ENCODE data around the gene AUNIP. TPM values are rescaled to one million over a fixed set of nuclear protein-coding genes. Genes with fewer than 3 reads are reported as not detected.

The AUNIP gene
- total and polyA plus RNA-seq, 2 of the 8 experiments (the other 6 are each of a cell fraction or from before 2014, with no cell fraction given), result 18.6 to 23.2 TPM

DNA sequence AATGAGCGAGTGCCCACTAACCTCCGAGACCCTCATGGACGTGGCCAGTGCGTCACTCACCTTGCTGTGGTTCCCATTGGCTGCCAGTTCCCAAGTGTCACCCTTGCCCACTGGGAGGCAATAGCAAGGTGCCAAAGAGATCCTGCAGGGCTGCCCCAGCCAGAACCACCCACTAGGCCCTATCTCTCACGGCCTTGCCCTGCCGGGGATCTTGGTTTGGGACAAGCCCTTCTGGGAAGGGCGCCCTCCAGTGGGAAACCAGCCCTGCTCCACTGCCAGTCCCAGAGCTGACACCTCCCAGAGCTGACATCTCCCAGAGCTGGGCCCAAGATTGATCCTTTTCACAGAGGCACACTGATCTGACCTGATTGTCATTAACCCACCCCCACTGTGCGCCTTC lies 61.3 kb downstream of the AUNIP start (continued):
- TF ChIP-seq, protein P1, sequence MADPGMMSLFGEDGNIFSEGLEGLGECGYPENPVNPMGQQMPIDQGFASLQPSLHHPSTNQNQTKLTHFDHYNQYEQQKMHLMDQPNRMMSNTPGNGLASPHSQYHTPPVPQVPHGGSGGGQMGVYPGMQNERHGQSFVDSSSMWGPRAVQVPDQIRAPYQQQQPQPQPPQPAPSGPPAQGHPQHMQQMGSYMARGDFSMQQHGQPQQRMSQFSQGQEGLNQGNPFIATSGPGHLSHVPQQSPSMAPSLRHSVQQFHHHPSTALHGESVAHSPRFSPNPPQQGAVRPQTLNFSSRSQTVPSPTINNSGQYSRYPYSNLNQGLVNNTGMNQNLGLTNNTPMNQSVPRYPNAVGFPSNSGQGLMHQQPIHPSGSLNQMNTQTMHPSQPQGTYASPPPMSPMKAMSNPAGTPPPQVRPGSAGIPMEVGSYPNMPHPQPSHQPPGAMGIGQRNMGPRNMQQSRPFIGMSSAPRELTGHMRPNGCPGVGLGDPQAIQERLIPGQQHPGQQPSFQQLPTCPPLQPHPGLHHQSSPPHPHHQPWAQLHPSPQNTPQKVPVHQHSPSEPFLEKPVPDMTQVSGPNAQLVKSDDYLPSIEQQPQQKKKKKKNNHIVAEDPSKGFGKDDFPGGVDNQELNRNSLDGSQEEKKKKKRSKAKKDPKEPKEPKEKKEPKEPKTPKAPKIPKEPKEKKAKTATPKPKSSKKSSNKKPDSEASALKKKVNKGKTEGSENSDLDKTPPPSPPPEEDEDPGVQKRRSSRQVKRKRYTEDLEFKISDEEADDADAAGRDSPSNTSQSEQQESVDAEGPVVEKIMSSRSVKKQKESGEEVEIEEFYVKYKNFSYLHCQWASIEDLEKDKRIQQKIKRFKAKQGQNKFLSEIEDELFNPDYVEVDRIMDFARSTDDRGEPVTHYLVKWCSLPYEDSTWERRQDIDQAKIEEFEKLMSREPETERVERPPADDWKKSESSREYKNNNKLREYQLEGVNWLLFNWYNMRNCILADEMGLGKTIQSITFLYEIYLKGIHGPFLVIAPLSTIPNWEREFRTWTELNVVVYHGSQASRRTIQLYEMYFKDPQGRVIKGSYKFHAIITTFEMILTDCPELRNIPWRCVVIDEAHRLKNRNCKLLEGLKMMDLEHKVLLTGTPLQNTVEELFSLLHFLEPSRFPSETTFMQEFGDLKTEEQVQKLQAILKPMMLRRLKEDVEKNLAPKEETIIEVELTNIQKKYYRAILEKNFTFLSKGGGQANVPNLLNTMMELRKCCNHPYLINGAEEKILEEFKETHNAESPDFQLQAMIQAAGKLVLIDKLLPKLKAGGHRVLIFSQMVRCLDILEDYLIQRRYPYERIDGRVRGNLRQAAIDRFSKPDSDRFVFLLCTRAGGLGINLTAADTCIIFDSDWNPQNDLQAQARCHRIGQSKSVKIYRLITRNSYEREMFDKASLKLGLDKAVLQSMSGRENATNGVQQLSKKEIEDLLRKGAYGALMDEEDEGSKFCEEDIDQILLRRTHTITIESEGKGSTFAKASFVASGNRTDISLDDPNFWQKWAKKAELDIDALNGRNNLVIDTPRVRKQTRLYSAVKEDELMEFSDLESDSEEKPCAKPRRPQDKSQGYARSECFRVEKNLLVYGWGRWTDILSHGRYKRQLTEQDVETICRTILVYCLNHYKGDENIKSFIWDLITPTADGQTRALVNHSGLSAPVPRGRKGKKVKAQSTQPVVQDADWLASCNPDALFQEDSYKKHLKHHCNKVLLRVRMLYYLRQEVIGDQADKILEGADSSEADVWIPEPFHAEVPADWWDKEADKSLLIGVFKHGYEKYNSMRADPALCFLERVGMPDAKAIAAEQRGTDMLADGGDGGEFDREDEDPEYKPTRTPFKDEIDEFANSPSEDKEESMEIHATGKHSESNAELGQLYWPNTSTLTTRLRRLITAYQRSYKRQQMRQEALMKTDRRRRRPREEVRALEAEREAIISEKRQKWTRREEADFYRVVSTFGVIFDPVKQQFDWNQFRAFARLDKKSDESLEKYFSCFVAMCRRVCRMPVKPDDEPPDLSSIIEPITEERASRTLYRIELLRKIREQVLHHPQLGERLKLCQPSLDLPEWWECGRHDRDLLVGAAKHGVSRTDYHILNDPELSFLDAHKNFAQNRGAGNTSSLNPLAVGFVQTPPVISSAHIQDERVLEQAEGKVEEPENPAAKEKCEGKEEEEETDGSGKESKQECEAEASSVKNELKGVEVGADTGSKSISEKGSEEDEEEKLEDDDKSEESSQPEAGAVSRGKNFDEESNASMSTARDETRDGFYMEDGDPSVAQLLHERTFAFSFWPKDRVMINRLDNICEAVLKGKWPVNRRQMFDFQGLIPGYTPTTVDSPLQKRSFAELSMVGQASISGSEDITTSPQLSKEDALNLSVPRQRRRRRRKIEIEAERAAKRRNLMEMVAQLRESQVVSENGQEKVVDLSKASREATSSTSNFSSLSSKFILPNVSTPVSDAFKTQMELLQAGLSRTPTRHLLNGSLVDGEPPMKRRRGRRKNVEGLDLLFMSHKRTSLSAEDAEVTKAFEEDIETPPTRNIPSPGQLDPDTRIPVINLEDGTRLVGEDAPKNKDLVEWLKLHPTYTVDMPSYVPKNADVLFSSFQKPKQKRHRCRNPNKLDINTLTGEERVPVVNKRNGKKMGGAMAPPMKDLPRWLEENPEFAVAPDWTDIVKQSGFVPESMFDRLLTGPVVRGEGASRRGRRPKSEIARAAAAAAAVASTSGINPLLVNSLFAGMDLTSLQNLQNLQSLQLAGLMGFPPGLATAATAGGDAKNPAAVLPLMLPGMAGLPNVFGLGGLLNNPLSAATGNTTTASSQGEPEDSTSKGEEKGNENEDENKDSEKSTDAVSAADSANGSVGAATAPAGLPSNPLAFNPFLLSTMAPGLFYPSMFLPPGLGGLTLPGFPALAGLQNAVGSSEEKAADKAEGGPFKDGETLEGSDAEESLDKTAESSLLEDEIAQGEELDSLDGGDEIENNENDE (IDR thresholded peaks at IDR 0.05; ENCODE audit: insufficient replicate concordance, low read length), result no peak
- TF ChIP-seq, protein P2, sequence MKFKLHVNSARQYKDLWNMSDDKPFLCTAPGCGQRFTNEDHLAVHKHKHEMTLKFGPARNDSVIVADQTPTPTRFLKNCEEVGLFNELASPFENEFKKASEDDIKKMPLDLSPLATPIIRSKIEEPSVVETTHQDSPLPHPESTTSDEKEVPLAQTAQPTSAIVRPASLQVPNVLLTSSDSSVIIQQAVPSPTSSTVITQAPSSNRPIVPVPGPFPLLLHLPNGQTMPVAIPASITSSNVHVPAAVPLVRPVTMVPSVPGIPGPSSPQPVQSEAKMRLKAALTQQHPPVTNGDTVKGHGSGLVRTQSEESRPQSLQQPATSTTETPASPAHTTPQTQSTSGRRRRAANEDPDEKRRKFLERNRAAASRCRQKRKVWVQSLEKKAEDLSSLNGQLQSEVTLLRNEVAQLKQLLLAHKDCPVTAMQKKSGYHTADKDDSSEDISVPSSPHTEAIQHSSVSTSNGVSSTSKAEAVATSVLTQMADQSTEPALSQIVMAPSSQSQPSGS (IDR thresholded peaks at IDR 0.05; ENCODE audit: low read length), result no peak
- TF ChIP-seq, protein P3, sequence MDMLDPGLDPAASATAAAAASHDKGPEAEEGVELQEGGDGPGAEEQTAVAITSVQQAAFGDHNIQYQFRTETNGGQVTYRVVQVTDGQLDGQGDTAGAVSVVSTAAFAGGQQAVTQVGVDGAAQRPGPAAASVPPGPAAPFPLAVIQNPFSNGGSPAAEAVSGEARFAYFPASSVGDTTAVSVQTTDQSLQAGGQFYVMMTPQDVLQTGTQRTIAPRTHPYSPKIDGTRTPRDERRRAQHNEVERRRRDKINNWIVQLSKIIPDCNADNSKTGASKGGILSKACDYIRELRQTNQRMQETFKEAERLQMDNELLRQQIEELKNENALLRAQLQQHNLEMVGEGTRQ (IDR thresholded peaks at IDR 0.05; ENCODE audit: low read length), result no peak
- TF ChIP-seq CTBP2 (IDR thresholded peaks at IDR 0.05; ENCODE audit: borderline replicate concordance, insufficient read depth, insufficient read length, low read length) (no peak), TAF1 (IDR thresholded peaks at IDR 0.05; ENCODE audit: low read depth, low read length) (0 out of 2 replicates have a peak, but pooled peaks have one; percentile 16)

Measured in H1 (cell line).